ENCODE measurements around the gene TMEM150B.

The TMEM150B gene

DNA sequence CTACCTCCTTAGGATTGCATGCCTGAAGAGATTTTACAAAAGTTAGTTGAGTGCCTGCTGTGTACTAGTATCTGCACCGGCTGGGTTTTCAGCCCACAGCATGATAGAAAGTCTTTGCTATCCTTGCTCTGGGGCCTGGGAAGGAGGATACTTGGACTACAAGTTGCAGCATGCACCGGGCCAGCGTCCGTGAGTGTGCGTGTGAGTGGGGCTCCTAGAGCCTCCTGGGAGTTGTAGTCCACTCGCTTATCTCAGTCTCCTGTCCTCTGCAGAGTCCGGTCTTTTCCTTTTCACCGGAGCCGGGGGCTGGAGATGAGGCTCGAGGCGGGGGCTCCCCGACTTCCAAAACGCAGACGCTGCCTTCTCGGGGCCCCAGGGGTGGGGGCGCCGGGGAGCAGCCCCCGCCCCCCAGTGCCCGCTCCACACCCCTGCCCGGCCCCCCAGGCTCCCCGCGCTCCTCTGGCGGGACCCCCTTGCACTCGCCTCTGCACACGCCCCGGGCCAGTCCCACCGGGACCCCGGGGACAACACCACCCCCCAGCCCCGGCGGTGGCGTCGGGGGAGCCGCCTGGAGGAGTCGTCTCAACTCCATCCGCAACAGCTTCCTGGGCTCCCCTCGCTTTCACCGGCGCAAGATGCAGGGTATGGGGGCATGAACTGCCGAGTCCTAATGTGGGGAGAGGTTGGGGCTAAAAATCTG, 20.7 kb downstream of the TMEM150B start:
- no peak for DNase-seq

- no peak for DNase-seq
These were observed 21.7 kb downstream of the TMEM150B start for GRCh38 chr19:55303477-55303876.

DNA sequence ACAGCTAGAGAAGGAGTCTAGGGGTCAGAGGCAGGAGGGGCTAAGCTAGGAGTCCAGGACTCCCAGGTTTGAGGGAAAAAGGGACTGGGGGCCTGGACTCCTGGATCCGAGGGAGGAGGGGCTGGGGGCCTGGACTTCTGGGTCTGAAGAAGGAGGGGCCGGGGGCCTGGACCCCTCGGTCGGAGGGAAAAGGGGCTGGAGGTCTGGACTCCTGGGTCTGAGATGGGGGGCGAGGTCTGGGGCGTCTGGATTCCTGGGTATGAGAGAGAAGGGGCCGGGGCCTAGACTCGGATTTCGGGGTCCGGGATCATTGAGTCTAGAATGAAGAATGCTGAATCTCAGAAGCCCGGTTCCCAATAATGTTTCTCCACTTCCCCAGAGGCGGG, 22.8 kb downstream of the TMEM150B start:
- DNase-seq = no peak

DNA sequence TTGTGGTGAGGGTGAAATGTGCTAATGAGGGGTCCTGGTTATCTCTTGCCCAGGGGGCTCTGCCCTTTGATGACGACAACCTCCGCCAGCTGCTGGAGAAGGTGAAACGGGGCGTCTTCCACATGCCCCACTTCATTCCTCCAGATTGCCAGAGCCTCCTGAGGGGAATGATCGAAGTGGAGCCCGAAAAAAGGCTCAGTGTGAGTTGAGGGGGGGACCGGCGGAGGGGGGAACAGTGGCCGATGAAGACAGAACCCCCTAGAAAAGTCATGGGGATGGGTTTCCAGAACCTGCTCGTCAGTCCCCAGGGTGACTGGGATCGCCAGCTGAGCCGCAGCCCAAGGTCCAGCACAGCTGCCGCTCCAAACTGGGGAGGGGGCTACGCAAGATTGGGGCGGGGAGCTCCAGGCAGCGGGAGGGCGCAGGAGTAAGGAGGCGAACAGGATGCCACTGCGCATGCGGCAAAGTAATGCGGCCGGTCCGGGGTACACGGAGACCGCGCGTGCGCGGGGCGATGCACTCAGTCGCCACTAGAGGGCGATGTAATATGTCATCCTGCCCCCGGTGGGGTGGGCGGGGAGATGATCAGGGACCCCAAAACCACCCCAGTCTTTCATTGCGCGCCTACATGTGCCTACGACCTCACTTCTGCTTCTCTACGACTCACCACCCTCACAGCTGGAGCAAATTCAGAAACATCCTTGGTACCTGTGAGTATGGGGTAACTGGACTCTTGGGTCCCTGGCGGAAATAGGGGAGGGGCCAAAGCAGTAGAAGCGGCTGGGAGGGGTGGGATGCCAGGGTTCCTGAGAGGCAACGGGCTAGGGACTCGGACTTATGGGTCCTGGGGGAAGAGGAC, 23.5 kb downstream of the TMEM150B start:
- DNase-seq = peak; percentile 91

DNA sequence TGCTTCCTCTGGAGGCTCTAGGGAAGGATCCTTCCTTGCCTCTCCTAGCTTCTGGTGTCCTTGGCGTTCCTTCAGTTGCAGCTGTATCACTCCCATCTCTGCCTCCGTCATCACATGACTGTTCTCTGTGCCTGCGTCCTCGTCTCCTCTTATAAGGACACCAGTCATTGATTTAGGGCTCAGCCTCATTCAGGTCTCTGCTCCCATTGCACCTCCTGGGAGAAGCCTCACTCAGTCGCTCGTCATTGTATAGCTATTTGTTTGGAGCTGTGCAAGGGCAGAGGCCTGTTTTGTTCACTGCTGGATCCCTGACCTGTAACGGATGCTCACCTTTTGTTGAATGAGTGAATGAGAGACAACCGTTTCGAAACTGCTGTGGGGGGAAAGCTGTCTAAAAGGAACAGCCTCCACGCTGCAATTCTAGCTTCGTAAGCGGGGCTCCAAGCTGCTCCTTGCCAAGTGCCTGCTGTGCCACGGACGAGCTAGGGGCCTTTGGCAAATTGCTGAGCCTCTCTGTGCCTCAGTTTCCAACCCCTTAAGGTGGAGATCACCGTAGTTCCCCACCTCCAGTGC, 24.2 kb downstream of the TMEM150B start:
- no peak for DNase-seq

GRCh38 chr19:55299991-55300390, 25.1 kb downstream of the TMEM150B start:
- no peak for DNase-seq

DNA sequence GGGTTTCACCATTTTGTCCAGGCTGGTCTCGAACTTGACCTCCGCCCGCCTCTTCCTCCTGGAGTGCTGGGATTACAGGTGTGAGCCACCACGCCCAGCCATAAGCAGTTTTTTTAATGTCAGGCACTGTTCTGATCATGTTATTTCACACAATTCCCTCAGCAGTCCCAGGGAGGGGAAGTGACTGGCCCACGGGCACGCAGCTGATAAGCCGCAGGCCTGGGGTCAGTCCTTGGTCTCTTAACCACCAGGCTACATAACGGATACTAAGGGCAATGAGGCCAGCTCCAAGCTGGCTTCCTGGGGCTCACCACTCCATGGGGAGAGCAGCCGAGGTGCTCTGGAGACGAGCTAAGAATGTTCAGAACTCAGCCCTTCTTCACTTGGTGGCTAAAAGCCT, 27.9 kb downstream of the TMEM150B start:
- DNase-seq = no peak

- no peak for DNase-seq
These were observed 35.9 kb downstream of the TMEM150B start for GRCh38 chr19:55289117-55289796.

GRCh38 chr19:55287361-55288079, 37.6 kb downstream of the TMEM150B start:
- no peak for DNase-seq

DNA sequence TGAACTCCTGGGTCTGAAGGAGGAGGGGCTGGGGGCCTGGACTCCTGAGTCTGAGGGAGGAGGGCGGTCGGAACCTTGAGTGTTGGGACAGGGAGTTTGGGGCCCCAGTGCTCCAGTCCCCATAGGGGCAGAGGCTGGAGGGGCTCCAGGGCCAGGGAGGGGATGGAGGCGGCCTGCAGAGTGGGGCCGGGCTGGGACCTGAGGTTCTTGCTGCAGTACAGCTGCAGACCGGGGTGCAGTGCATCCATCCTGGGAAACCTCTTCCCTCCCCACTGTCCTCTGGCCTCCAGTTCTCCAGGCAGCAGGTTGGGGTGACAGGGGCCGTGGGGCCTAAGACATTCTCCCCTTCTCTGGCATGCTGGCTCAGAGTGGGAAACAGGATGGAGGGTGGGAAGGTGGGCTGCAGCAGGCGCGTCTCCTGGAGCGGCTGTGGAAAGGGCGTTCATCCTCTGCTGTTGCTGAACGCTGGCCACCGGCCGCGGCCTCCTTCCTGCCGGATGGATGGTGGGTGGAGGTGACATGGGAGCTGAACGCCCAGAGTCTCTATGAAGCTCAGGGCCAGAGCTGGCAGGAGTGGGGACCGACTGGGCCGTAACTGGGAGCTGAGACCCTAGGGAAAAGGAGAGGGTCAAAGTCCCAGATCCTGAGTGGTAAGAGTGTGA, 39.8 kb downstream of the TMEM150B start:
- no peak for DNase-seq

GRCh38 chr19:55284405-55285058, 40.6 kb downstream of the TMEM150B start:
- DNase-seq = no peak

GRCh38 chr19:55283548-55284377, 41.4 kb downstream of the TMEM150B start, which contains the start of gene BRSK1:
Gene BRSK1, plus strand, starts transcription at chr19:55283997. Its CDS starts 446 bp downstream, at chr19:55284443.
- DNase-seq = no peak

DNA sequence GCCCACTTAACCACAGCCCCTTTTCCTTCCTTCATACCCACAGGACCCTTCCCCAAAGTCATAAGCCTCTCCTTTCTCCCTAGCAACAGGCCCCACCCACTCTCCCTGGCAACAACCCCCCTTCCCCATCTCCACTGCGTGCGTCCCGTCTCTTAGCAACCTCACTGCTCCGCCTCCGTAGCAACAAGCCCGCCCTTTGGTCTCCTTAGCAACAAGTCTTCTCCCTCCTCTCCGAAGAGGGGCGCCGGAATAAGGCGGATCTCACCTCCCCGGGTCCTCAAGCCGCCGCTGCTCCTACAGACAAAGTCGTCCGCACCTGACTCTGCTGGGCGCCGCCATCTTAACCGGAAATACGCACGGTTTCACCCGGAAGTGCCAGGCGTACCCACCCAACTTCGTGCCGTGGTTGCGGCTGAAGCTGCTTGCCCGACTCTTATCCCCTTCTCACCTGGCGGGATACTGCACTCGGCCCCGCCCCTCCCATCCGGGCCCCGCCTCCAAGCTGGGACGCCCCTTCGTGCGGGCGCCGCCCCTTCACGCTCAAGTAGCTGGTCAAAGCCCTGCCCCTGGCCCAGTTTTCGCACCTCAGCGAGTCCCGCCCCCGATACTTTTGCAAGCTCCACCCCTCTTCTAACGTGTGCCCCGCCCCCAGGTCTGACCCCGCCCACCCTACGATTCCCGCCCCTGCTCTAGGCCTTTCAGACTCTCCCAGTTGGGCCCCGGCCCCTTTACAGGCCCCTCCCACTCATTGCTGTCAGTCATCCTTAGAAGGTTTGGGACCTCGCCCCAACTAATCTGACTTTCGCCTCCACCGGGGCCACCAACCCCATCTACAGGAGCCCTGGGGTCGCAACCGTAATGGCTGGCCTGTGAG, 45.1 kb downstream of the TMEM150B start, which contains the start of gene HSPBP1:
Gene HSPBP1, minus strand, starts transcription at position 341 of the 874 bp plus-strand sequence. CDS start 502 bp downstream, outside the sequence.
- peak; percentile 89 for DNase-seq

GRCh38 chr19:55279340-55279739, 45.8 kb downstream of the TMEM150B start:
- DNase-seq = no peak

DNA sequence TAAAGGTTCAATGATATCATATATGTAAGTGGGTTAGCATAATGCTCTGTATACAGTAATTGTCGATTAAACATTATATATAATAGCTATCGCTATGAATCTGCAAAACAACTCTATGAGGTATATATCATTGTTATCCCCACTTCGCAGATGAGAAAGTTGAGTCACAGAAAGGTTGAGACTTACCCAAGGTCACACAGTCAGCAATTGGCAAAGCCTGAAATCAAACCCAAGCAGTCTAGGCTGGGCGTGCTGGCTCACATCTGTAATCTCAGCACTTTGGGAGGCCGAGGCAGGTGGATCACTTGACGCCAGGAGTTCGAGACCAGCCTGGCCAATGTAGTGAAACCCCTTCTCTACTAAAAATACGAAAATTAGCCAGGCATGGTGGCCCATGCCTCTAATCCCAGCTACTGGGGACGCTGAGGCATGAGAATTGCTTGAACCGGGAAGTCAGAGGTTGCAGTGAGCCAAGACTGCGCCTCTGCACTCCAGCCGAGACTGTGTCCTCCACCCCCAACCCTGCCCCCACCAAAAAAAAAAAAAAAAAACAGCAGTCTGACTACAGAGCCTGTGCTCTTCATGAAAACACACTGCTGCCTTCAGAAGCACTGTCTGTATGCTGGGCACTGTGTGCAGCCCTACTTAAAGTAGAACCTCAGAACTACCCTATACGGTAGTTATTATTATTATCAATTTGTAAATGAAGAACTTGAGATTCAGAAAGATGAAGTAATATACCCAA, 46.6 kb downstream of the TMEM150B start:
- DNase-seq = no peak

GRCh38 chr19:55277494-55277893, 47.6 kb downstream of the TMEM150B start:
- DNase-seq = no peak

- no peak for DNase-seq
These were observed 48.3 kb downstream of the TMEM150B start for GRCh38 chr19:55276720-55277430.

Data from activated CD4-positive, alpha-beta T cell treated with anti-CD3 and anti-CD28 coated beads for 1 hour (primary cell).